Ovary (tissue), 9 donors: ENCODE data around the gene SPSB1. TPM values are rescaled to one million over a fixed set of nuclear protein-coding genes. Genes with fewer than 3 reads are reported as not detected.

Experiments
- DNase-seq, 5 donors: peaks; one replicate each; pipeline ENCODE4 v3.0.0-alpha.2; 2019 to 2020
- H3K27ac ChIP-seq, 2 donors: fragments of 200-600 bp; one replicate each; pipeline versions ENCODE4 v1.5.1 to v1.8.0; 2019 to 2022
- H3K27me3 ChIP-seq: fragments of 200-600 bp; one replicate; pipeline ENCODE4 v1.8.0; 2022
- H3K36me3 ChIP-seq: fragments of 200-600 bp; sonication (generic); one replicate; pipeline ENCODE4 v1.5.1; 2019
- H3K4me1 ChIP-seq: one replicate; pipeline ENCODE4 v1.8.1; 2013; ENCODE audit warnings: mild to moderate bottlenecking, moderate library complexity; ENCODE audit not compliant: insufficient read depth
- H3K4me3 ChIP-seq: fragments of 200-600 bp; sonication (generic); one replicate; pipeline ENCODE4 v1.5.1; 2017
- H3K9me3 ChIP-seq, 2 donors: fragments of 200-600 bp in 1 of 2; sonication (generic) in 1 of 2; one replicate each; pipeline versions ENCODE4 v1.5.1 to v1.8.1; 2013 to 2019; ENCODE audit warnings: mild to moderate bottlenecking in 1 of 2, moderate library complexity in 1 of 2
- CTCF ChIP-seq, 3 donors: fragments of 450-650 bp in 2 of 3; fragments of 200-600 bp in 1 of 3; IDR thresholded peaks; one replicate each; pipeline versions ENCODE4 v1.5.1 to v1.8.0; 2016 to 2022; ENCODE audit warnings: antibody characterized with exemption in 3 of 3, mild to moderate bottlenecking in 1 of 3
- EP300 ChIP-seq: sonication (generic); formaldehyde crosslinking; IDR thresholded peaks from one replicate; pipeline ENCODE4 v1.6.1; 2017; ENCODE audit warnings: antibody characterized with exemption
- POLR2A ChIP-seq: fragments of 450-650 bp; IDR thresholded peaks from one replicate; pipeline ENCODE4 v1.6.1; 2017; ENCODE audit warnings: antibody characterized with exemption, mild to moderate bottlenecking, moderate library complexity
- WGBS, 3 donors: extraction: QIAGEN DNeasy Blood & Tissue Kit in 1 of 3; methylation state at CpG; one replicate each; pipeline versions ENCODE4 v1.1.5 to v1.1.7; 2013 to 2017; 5-methylcytosine and 5-hydroxymethylcytosine counted together
- intact Hi-C, 4 donors: fragments of 100-400 bp; cut with DNase I; formaldehyde crosslinking; loops; one replicate each; pipeline versions ENCODE4 v1.11.0 to v1.15.1; 2022 to 2023
- polyA plus RNA-seq, 2 donors: library from polyadenylated mRNA; stranded (reverse); fragments of 200-250 nt in 1 of 2; fragments of 350-450 nt in 1 of 2; fragmentation: Illumina TruSeq in 1 of 2; extraction: RNeasy Lipid Tissue Mini Kit (QIAGEN cat#74804) in 1 of 2; gene quantifications; one replicate each; pipeline ENCODE4 v1.2.3, GENCODE V29; 2013 to 2014
- total RNA-seq, 7 donors: library from RNA; depleted of rRNA in 2 of 7; stranded (reverse); fragments of >200 nt in 2 of 7; fragmentation: NEBNext Ultra II Directional in 3 of 7; extraction: Animal tissue kit (Norgen Biotek cat#: 25700) in 3 of 7; gene quantifications; one replicate each; pipeline versions ENCODE4 v1.1.0 to v1.2.4, GENCODE V29; 2016 to 2023
- donor health status: DM: no; HTN: no; CAD: no; lungs with moderate emphysema.
- donor health status: DM: no; HTN: no; CAD: no.
- donor health status: Bipolar disorder and iron deficiency.
- donor health status: DM: yes; HTN: yes; CAD: no.
- donor health status: DM: no; HTN: no; CAD: no.
- donor health status: DM: yes; HTN: yes; CAD: no.

The SPSB1 gene
- total and polyA plus RNA-seq, 9 donors, result 20.4 to 69.6 (median 34.4) TPM

- no peak overlapping the region for H3K27ac ChIP-seq
- no peaks in the 10 kb centered on the region for H3K36me3 ChIP-seq
- H3K4me1 ChIP-seq, result peaks cover 28% of the 10 kb centered on the region
- intact Hi-C loops, result no loop called here
- H3K4me3 ChIP-seq, result no peak overlapping the region
- TF ChIP-seq CTCF (IDR thresholded peaks at IDR 0.05), result no peak
- TF ChIP-seq POLR2A, result no peak
- no peak for TF ChIP-seq EP300
- H3K27me3 ChIP-seq, result no peaks in the 10 kb centered on the region
- DNase-seq, result no peak
- H3K9me3 ChIP-seq, result no peaks in the 10 kb centered on the region
- 35 to 54% (median 39%) methylated on average over 10 of the region's 10 CpGs for WGBS, 3 donors
These were observed 18.3 kb downstream of the SPSB1 start for GRCh38 chr1:9311029-9311428.

GRCh38 chr1:9311479-9311878 is 18.8 kb downstream of the SPSB1 start:
- Histone ChIP-seq H3K4me3 (no peak overlapping the region), H3K9me3 (no peaks in the 10 kb centered on the region), H3K36me3 (no peaks in the 10 kb centered on the region), H3K27ac (no peak overlapping the region), H3K27me3 (no peaks in the 10 kb centered on the region), H3K4me1 (peaks cover 31% of the 10 kb centered on the region)
- TF ChIP-seq EP300 (no peak), POLR2A (no peak), CTCF (IDR thresholded peaks at IDR 0.05) (no peak)
- WGBS, 3 donors, result 14 to 24% (median 15%) methylated on average over 9 of the region's 9 CpGs
- DNase-seq, result no peak
- intact Hi-C loops, result no loop called here

- no peaks in the 10 kb centered on the region for H3K36me3 ChIP-seq
- intact Hi-C loops, result no loop called here
- no peak for TF ChIP-seq EP300
- no peak for TF ChIP-seq CTCF (IDR thresholded peaks at IDR 0.05)
- no peak for TF ChIP-seq POLR2A
- no peak for DNase-seq
- H3K4me3 ChIP-seq, result no peak overlapping the region
- no peaks in the 10 kb centered on the region for H3K9me3 ChIP-seq
- no peak overlapping the region for H3K27ac ChIP-seq
- H3K27me3 ChIP-seq, result no peaks in the 10 kb centered on the region
- H3K4me1 ChIP-seq, result peaks cover 35% of the 10 kb centered on the region
- WGBS, 3 donors, result 71 to 79% (median 73%) methylated on average over 18 of the region's 18 CpGs
These were observed 19.6 kb downstream of the SPSB1 start for GRCh38 chr1:9312168-9312720.

GRCh38 chr1:9313576-9313975 is 20.9 kb downstream of the SPSB1 start:
- TF ChIP-seq CTCF (IDR thresholded peaks at IDR 0.05) (no peak), EP300 (no peak), POLR2A (no peak)
- WGBS, 3 donors, result 77 to 79% (median 77%) methylated on average over 11 of the region's 11 CpGs
- DNase-seq, result no peak
- no peak overlapping the region for H3K4me3 ChIP-seq
- H3K36me3 ChIP-seq, result no peaks in the 10 kb centered on the region
- H3K9me3 ChIP-seq, result no peaks in the 10 kb centered on the region
- H3K27ac ChIP-seq, result no peak overlapping the region
- peaks cover 38% of the 10 kb centered on the region for H3K4me1 ChIP-seq
- intact Hi-C loops, result no loop called here
- H3K27me3 ChIP-seq, result no peaks in the 10 kb centered on the region
